Cardiac muscle cell (in vitro differentiated cells and primary cell): ENCODE data around the gene S100A5. TPM values are rescaled to one million over a fixed set of nuclear protein-coding genes. Genes with fewer than 3 reads are reported as not detected.

ENCODE experiments used
- DNase-seq, 2 donors: peaks; one replicate each; pipeline versions ENCODE4 v3.0.0 to v3.0.0-alpha.2; 2010 to 2017; ENCODE audit warnings: low read depth in 1 of 2, low spot score in 1 of 2
- H3K27ac ChIP-seq: fragments of 200-600 bp; sonication (generic); 2 replicates; pipeline ENCODE4 v1.5.1; 2016
- H3K27me3 ChIP-seq: fragments of 200-600 bp; sonication (generic); 2 replicates; pipeline ENCODE4 v1.6.0; 2016; ENCODE audit warnings: control low read depth
- H3K36me3 ChIP-seq: fragments of 200-600 bp; sonication (generic); 2 replicates; pipeline ENCODE4 v1.5.1; 2016; ENCODE audit warnings: control low read depth
- H3K4me1 ChIP-seq: fragments of 200-600 bp; sonication (generic); 2 replicates; pipeline ENCODE4 v1.8.1; 2017; ENCODE audit warnings: low read depth, mild to moderate bottlenecking, mixed run types
- H3K4me3 ChIP-seq: fragments of 200-600 bp; sonication (generic); 2 replicates; pipeline ENCODE4 v1.5.1; 2016; ENCODE audit warnings: mild to moderate bottlenecking
- H3K9me3 ChIP-seq: fragments of 200-600 bp; sonication (generic); 2 replicates; pipeline ENCODE4 v1.5.1; 2017; ENCODE audit warnings: low read depth, mild to moderate bottlenecking, control low read depth
- CTCF ChIP-seq: IDR thresholded peaks from 2 replicates; pipeline ENCODE4 v1.5.1; 2012; ENCODE audit warnings: low read depth, mild to moderate bottlenecking, low read length
- polyA plus RNA-seq: library from polyadenylated mRNA; unstranded; fragments of >200 nt; fragmentation: Nextera tagmentation; extraction: Ambion mirVana; gene quantifications from 2 replicates; pipeline ENCODE4 v1.2.1, GENCODE V29; 2016
- total RNA-seq: library from RNA; depleted of rRNA; stranded (reverse); fragments of >200 nt; gene quantifications from 2 replicates; pipeline ENCODE4 v1.2.3, GENCODE V29; 2016

S100A5 gene
- total and polyA plus RNA-seq, 2 experiments from 2014 or later, result 0.31 TPM; not detected in 1

GRCh38 chr1:153510984-153511410 is 29.7 kb downstream of the S100A5 start:
- peak; percentile 87 to 92 for DNase-seq
- peak; percentile 96 for TF ChIP-seq CTCF
- no peaks in the 10 kb centered on the region for H3K4me1 ChIP-seq
- no peak overlapping the region for H3K4me3 ChIP-seq
- no peaks in the 10 kb centered on the region for H3K27me3 ChIP-seq
- H3K27ac ChIP-seq, result no peak overlapping the region
- H3K9me3 ChIP-seq, result no peaks in the 10 kb centered on the region
- no peaks in the 10 kb centered on the region for H3K36me3 ChIP-seq

GRCh38 chr1:153509729-153510354 is 30.9 kb downstream of the S100A5 start:
- peak in 1 of 2 donors; percentile 59 for DNase-seq
- TF ChIP-seq CTCF, result peak; percentile 59
- H3K9me3 ChIP-seq, result no peaks in the 10 kb centered on the region
- H3K27ac ChIP-seq, result no peak overlapping the region
- no peaks in the 10 kb centered on the region for H3K27me3 ChIP-seq
- no peaks in the 10 kb centered on the region for H3K4me1 ChIP-seq
- no peaks in the 10 kb centered on the region for H3K36me3 ChIP-seq
- no peak overlapping the region for H3K4me3 ChIP-seq

DNA sequence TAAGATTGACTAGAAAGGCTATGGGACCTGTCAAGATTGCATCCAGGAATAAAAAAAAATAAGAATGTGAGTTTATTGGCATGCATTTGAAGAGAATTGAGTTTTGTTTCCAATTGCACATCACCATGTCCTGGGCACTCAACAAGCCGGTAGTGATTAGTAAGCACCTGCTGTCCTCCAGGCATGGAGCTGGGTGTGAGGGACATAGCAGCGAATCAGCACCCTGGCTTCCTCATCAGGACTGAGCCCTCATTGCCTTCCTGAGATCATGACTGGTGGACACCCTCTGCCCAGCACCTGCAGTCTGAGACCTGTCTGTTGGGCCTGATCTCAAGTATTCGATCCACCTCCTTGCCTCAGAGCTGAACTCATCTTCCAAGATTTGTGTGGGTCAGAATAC is 31.7 kb downstream of the S100A5 start:
- Histone ChIP-seq H3K27me3 (no peaks in the 10 kb centered on the region), H3K4me1 (no peaks in the 10 kb centered on the region), H3K36me3 (no peaks in the 10 kb centered on the region), H3K9me3 (no peaks in the 10 kb centered on the region), H3K4me3 (no peak overlapping the region), H3K27ac (no peak overlapping the region)
- TF ChIP-seq CTCF, result no peak
- DNase-seq, result no peak

GRCh38 chr1:153507926-153508583 is 32.7 kb downstream of the S100A5 start:
- no peak overlapping the region for H3K27ac ChIP-seq
- DNase-seq, result no peak
- no peaks in the 10 kb centered on the region for H3K36me3 ChIP-seq
- H3K4me1 ChIP-seq, result no peaks in the 10 kb centered on the region
- no peaks in the 10 kb centered on the region for H3K9me3 ChIP-seq
- no peak for TF ChIP-seq CTCF
- H3K27me3 ChIP-seq, result no peaks in the 10 kb centered on the region
- no peak overlapping the region for H3K4me3 ChIP-seq

DNA sequence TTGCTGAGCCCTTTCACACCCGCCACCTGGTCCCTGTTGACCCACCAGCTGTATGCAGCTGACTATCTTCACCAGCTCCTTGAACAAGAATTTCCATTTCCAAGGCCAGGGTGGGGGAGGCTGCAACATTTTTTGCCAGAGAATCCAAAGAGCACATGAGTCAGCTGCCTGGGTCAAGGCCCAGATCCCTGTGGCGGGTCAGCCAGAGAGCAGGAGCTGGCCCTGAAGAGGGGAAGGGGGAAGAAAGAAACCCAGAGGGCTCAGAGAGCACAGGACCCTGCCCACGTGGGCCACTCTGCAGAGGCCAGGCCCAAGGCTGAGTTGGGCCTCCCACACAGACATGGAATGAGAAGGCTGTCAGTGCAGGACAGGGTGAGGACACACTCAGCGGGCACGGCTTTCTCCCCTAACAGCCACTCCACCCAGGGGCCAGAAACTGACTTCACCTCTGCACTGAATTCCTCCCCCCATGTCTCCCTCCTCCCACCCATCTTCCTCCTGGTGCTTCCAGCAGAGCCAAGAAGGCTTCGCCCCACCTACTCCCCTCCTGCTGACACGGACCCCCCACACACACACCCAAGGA is 33.8 kb downstream of the S100A5 start:
- no peaks in the 10 kb centered on the region for H3K36me3 ChIP-seq
- H3K9me3 ChIP-seq, result no peaks in the 10 kb centered on the region
- H3K4me1 ChIP-seq, result no peaks in the 10 kb centered on the region
- no peak overlapping the region for H3K27ac ChIP-seq
- H3K4me3 ChIP-seq, result no peak overlapping the region
- no peak for TF ChIP-seq CTCF
- no peaks in the 10 kb centered on the region for H3K27me3 ChIP-seq
- DNase-seq, result peak in 1 of 2 donors; percentile 97
